Neuronal stem cell (in vitro differentiated cells): ENCODE results near the gene POP7.
A peak's percentile ranks its signal among the peaks of the same experiment; 100 is the strongest.

Experiments used
- DNase-seq: peaks from one replicate; pipeline ENCODE4 v3.0.0-alpha.2; 2013; ENCODE audit warnings: low spot score
- H2AFZ ChIP-seq: one replicate; pipeline ENCODE4 v1.6.1; 2013; ENCODE audit warnings: mild to moderate bottlenecking, low read length, inconsistent platforms
- H2AK5ac ChIP-seq: 2 replicates; pipeline ENCODE4 v1.6.1; 2013; ENCODE audit warnings: low read depth, mild to moderate bottlenecking, inconsistent platforms, low read length, moderate library complexity, mixed read lengths
- H2BK120ac ChIP-seq: 2 replicates; pipeline ENCODE4 v1.6.1; 2013; ENCODE audit warnings: low read depth, mild to moderate bottlenecking, inconsistent platforms, low read length, moderate library complexity, mixed read lengths
- H2BK12ac ChIP-seq: one replicate; pipeline ENCODE4 v1.6.1; 2013; ENCODE audit warnings: low read length, inconsistent platforms
- H2BK15ac ChIP-seq: 2 replicates; pipeline ENCODE4 v1.6.1; 2013; ENCODE audit warnings: mild to moderate bottlenecking, low read length, inconsistent platforms, mixed read lengths
- H2BK5ac ChIP-seq: one replicate; pipeline ENCODE4 v1.6.1; 2013; ENCODE audit warnings: inconsistent platforms, mild to moderate bottlenecking, low read length, moderate library complexity
- H3K14ac ChIP-seq: one replicate; pipeline ENCODE4 v1.6.1; 2013; ENCODE audit warnings: low read length, inconsistent platforms
- H3K18ac ChIP-seq: 2 replicates; pipeline ENCODE4 v1.6.1; 2013; ENCODE audit warnings: low read length, inconsistent platforms
- H3K23ac ChIP-seq: 2 replicates; pipeline ENCODE4 v1.6.1; 2013; ENCODE audit warnings: low read depth, mild to moderate bottlenecking, mixed read lengths, low read length, inconsistent platforms; ENCODE audit not compliant: poor library complexity
- H3K27ac ChIP-seq: replicated peaks from 3 replicates; pipeline ENCODE4 v1.5.1; 2013; ENCODE audit warnings: low read length, inconsistent platforms
- H3K27me3 ChIP-seq, 3 experiments: 2 replicates each; pipeline ENCODE4 v1.6.1; 2013; ENCODE audit warnings: low read length in 3 of 3, mild to moderate bottlenecking in 2 of 3, inconsistent platforms in 1 of 3, low read depth in 1 of 3, mixed read lengths in 1 of 3, moderate library complexity in 1 of 3; ENCODE audit not compliant: control insufficient read depth in 3 of 3, insufficient read depth in 3 of 3
- H3K36me3 ChIP-seq, 2 donors: replicated peaks in 1 of 2; 2 replicates each; pipeline ENCODE4 v1.6.1; 2013; ENCODE audit warnings: low read length in 2 of 2; ENCODE audit not compliant: control insufficient read depth in 2 of 2, insufficient read depth in 2 of 2
- H3K4ac ChIP-seq: 2 replicates; pipeline ENCODE4 v1.6.1; 2013; ENCODE audit warnings: inconsistent platforms, mild to moderate bottlenecking, low read length, moderate library complexity
- H3K4me1 ChIP-seq, 2 donors: 1 replicate in 1 of 2; 2 replicates in 1 of 2; pipeline ENCODE4 v1.6.1; 2013; ENCODE audit warnings: low read length in 2 of 2, low read depth in 1 of 2; ENCODE audit not compliant: control insufficient read depth in 2 of 2, insufficient read depth in 1 of 2
- H3K4me2 ChIP-seq: one replicate; pipeline ENCODE4 v1.6.1; 2013; ENCODE audit warnings: mild to moderate bottlenecking, low read length, inconsistent platforms; ENCODE audit not compliant: insufficient read depth, poor library complexity, severe bottlenecking
- H3K4me3 ChIP-seq, 2 donors: 2 replicates each; pipeline ENCODE4 v1.5.1; 2013; ENCODE audit warnings: low read length in 2 of 2, mild to moderate bottlenecking in 2 of 2, inconsistent platforms in 1 of 2, moderate library complexity in 1 of 2
- H3K79me1 ChIP-seq: one replicate; pipeline ENCODE4 v1.6.1; 2013; ENCODE audit warnings: low read depth, mild to moderate bottlenecking, inconsistent platforms, low read length, moderate library complexity
- H3K9ac ChIP-seq: one replicate; pipeline ENCODE4 v1.6.1; 2013; ENCODE audit warnings: mild to moderate bottlenecking, low read depth, low read length, inconsistent platforms; ENCODE audit not compliant: poor library complexity
- H3K9me3 ChIP-seq, 2 donors: replicated peaks in 1 of 2; 2 replicates each; pipeline versions ENCODE3 to v1.6.1; 2013; ENCODE audit warnings: low read length in 2 of 2, mild to moderate bottlenecking in 2 of 2, inconsistent platforms in 1 of 2, low read depth in 1 of 2, mixed read lengths in 1 of 2, moderate library complexity in 1 of 2; ENCODE audit not compliant: control insufficient read depth in 2 of 2, insufficient read depth in 1 of 2
- H4K8ac ChIP-seq: one replicate; pipeline ENCODE4 v1.6.1; 2013; ENCODE audit warnings: low read depth, mild to moderate bottlenecking, inconsistent platforms, low read length, moderate library complexity
- H4K91ac ChIP-seq: one replicate; pipeline ENCODE4 v1.6.1; 2013; ENCODE audit warnings: low read length, low read depth, mild to moderate bottlenecking, inconsistent platforms; ENCODE audit not compliant: poor library complexity
- WGBS, 2 donors: extraction: QIAGEN DNeasy Blood & Tissue Kit; methylation state at CpG; one replicate each; pipeline ENCODE4 v1.1.7; 2013; ENCODE audit warnings: missing lambda C conversion rate in 2 of 2, mixed read lengths in 1 of 2; ENCODE audit not compliant: insufficient read length in 2 of 2, insufficient replicate concordance in 1 of 2; ENCODE audit errors: extremely low coverage in 2 of 2; 5-methylcytosine and 5-hydroxymethylcytosine counted together

The POP7 gene

GRCh38 chr7:100688326-100688860 lies 17.5 kb upstream of the POP7 start:
- Histone ChIP-seq H2BK5ac (no peak overlapping the region), H3K14ac (no peak overlapping the region), H2BK15ac (no peak overlapping the region), H3K23ac (peak overlapping the region; percentile 26), H3K4me1 (peaks cover 9 to 21% of the 10 kb centered on the region in 2 donors), H3K18ac (no peak overlapping the region), H3K4ac (no peak overlapping the region), H2AFZ (no peak overlapping the region), H4K8ac (no peak overlapping the region), H2AK5ac (no peak overlapping the region), H2BK120ac (no peak overlapping the region), H3K79me1 (peaks cover 24% of the 10 kb centered on the region), H4K91ac (no peak overlapping the region), H3K27me3 (no peaks in the 10 kb centered on the region), H3K4me2 (no peak overlapping the region), H3K36me3 (peaks cover 62 to 86% of the 10 kb centered on the region in 2 donors), H2BK12ac (no peak overlapping the region), H3K27ac (no peak overlapping the region), H3K9ac (peak overlapping the region; percentile 65), H3K9me3 (no peaks in the 10 kb centered on the region), H3K4me3 (no peak overlapping the region)
- no CpG with 5 or more reads among the region's 16 CpGs for WGBS, 2 donors
- no peak for DNase-seq

- Histone ChIP-seq H3K4ac (no peak overlapping the region), H2AFZ (no peak overlapping the region), H3K27ac (no peak overlapping the region), H3K14ac (no peak overlapping the region), H3K27me3 (no peaks in the 10 kb centered on the region), H3K18ac (no peak overlapping the region), H4K8ac (no peak overlapping the region), H2AK5ac (no peak overlapping the region), H3K4me1 (peaks cover 9 to 21% of the 10 kb centered on the region in 2 donors), H3K9me3 (no peaks in the 10 kb centered on the region), H2BK5ac (no peak overlapping the region), H4K91ac (no peak overlapping the region), H3K36me3 (peaks cover 54 to 75% of the 10 kb centered on the region in 2 donors), H3K79me1 (peaks cover 23% of the 10 kb centered on the region), H2BK15ac (no peak overlapping the region), H3K4me3 (no peak overlapping the region), H2BK120ac (no peak overlapping the region), H3K4me2 (no peak overlapping the region), H3K23ac (no peak overlapping the region), H2BK12ac (no peak overlapping the region), H3K9ac (peak overlapping the region; percentile 57)
- no peak for DNase-seq
- no CpG with 5 or more reads among the region's 18 CpGs for WGBS, 2 donors
Measured at GRCh38 chr7:100689230-100690135, 16.4 kb upstream of the POP7 start.

- Histone ChIP-seq H3K18ac (no peak overlapping the region), H3K9me3 (no peaks in the 10 kb centered on the region), H3K4ac (no peak overlapping the region), H4K8ac (no peak overlapping the region), H3K79me1 (peaks cover 19% of the 10 kb centered on the region), H3K36me3 (peaks cover 32 to 50% of the 10 kb centered on the region in 2 donors), H3K4me2 (peak overlapping the region; percentile 48), H2BK15ac (no peak overlapping the region), H2BK120ac (no peak overlapping the region), H3K9ac (no peak overlapping the region), H3K27me3 (peaks cover 0 to 2% (median 0%) of the 10 kb centered on the region in 3 experiments), H3K4me1 (peaks cover 9 to 21% of the 10 kb centered on the region in 2 donors), H2AK5ac (no peak overlapping the region), H3K23ac (no peak overlapping the region), H3K4me3 (peak overlapping the region; percentile 31 to 74), H2BK5ac (no peak overlapping the region), H2AFZ (no peak overlapping the region), H2BK12ac (no peak overlapping the region), H3K27ac (peak overlapping the region; percentile 34), H4K91ac (no peak overlapping the region), H3K14ac (no peak overlapping the region)
- WGBS, 2 donors, result no CpG with 5 or more reads among the region's 28 CpGs
- DNase-seq, result peak; percentile 92
Measured at GRCh38 chr7:100691676-100692577, 14.0 kb upstream of the POP7 start.
